NCI-H2196 treated with DMSO at 0.1 percent for 48 hours (cell line): ENCODE data around the gene GPR137C.
"Not testable (repeated sequence)": the region's sequence is repeated elsewhere in the genome, so short reads cannot be mapped to it uniquely, and the experiment has no call there.

Experiments used
- DNase-seq: peaks from one replicate; lab custom pipeline; 2025; ENCODE audit not compliant: unreplicated experiment; lab: John Stamatoyannopoulos, UW

The GPR137C gene

DNA sequence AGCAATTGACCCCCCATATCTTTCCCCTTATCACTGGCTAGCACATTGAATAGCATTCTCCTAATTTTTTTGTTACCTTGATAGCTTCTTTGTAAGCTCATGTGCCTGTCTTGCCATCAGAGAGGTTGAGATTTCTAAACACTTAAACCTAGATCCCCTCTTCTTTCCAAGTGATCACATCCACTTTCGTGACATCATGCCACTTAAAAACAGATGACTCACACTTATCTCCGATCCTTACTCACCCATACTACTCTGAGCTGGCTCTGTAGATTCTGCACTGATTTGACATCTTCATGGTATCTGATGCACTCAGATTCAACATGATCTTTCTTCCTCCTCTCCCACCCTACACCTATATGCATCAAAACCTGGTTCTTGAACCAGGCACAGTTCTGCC is 10.5 kb downstream of the GPR137C start:
- DNase-seq = no peak

DNA sequence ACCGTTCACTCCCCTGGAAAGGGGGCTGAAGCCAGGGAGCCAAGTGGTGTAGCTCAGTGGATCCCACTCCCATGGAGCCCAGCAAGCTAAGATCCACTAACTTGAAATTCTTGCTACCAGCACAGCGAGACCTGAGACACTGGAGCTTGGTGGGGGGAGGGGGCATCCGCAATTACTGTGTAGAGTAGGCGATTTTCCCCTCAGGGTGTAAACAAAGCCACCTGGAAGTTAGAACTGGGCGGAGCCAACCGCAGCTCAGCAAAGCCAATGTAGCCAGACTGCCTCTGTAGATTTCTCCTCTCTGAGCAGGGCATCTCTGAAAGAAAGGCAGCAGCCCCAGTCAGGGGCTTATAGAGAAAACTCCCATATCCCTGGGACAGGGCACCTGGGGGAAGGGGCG is 15.8 kb downstream of the GPR137C start:
- DNase-seq = not testable (repeated sequence)

- DNase-seq = no peak
Observed at GRCh38 chr14:52575858-52576257, 23.2 kb downstream of the GPR137C start.

GRCh38 chr14:52583544-52583943 is 30.9 kb downstream of the GPR137C start:
- no peak for DNase-seq

- DNase-seq = no peak
Observed at GRCh38 chr14:52589646-52590045, 37.0 kb downstream of the GPR137C start.

DNA sequence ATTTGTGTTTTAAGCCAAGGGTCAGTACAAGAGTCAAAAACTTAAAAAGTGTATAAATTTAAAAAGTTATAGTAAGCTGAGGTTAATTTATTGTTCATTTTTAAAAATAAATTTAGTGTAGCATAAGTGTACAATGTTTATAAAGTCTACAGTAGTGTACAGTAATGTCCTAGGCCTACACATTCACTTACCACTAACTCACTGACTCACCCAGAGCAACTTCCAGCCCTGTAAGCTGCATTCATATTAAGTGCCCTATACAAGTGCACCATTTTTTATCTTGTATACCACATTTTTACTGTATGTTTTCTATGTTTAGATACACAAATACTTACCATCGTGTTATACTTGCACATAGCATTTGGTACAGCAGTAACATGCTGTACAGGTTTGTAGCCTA is 37.7 kb downstream of the GPR137C start:
- DNase-seq = no peak

DNA sequence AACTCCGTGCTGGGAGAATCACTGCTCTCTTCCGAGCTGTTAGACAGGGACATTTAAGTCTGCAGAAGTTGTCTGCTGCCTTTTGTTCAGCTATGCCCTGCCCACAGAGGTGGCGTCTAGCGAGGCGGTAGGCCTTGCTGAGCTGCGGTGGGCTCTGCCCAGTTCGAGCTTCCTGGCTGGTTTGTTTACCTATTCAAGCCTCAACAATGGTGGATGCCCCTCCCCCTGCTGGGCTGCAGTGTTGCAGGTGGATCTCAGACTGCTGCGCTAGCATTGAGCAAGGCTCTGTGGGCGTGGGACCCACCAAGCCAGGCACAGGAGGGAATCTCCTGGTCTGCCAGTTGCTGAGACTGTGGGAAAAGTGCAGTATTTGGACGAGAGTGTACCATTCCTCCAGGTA is 43.7 kb downstream of the GPR137C start:
- no peak for DNase-seq

GRCh38 chr14:52596861-52597260 is 44.2 kb downstream of the GPR137C start:
- DNase-seq = no peak

- no peak for DNase-seq
Observed at GRCh38 chr14:52598568-52598967, 45.9 kb downstream of the GPR137C start.

DNA sequence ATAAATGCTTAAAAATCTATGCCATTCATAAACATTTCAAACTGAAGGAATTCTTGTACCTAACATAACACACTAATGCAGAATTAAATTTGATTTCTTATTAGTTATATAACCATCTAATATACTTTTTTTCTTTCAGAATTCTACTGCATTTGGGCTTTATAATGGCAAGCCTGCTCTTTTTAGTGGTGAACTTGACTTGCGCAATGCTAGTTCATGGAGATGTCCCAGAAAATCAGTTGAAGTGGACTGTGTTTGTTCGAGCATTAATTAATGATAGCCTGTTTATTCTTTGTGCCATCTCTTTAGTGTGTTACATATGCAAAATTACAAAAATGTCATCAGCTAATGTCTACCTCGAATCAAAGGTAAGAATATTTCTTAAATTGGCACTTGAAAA is 47.3 kb downstream of the GPR137C start:
- no peak for DNase-seq

GRCh38 chr14:52602131-52602530 is 49.5 kb downstream of the GPR137C start:
- DNase-seq = no peak

DNA sequence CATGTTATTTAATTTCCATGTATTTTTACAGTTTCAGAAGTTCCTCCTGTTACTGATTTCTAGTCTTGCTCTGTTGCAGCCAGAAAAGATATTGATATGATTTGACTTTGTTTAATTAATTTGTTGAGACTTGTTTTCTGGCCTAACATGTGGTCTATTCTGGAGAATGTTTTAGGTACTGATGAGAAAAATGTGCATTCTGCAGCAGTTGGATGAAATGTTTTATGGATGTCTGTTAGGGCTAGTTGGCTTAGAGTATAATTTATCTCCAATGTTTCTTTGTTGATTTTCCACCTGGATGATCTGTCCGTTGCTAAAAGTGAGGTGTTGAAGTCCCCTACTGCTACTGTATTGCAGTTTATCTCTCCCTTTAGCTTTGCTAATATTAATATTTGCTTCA is 54.4 kb downstream of the GPR137C start:
- no peak for DNase-seq

DNA sequence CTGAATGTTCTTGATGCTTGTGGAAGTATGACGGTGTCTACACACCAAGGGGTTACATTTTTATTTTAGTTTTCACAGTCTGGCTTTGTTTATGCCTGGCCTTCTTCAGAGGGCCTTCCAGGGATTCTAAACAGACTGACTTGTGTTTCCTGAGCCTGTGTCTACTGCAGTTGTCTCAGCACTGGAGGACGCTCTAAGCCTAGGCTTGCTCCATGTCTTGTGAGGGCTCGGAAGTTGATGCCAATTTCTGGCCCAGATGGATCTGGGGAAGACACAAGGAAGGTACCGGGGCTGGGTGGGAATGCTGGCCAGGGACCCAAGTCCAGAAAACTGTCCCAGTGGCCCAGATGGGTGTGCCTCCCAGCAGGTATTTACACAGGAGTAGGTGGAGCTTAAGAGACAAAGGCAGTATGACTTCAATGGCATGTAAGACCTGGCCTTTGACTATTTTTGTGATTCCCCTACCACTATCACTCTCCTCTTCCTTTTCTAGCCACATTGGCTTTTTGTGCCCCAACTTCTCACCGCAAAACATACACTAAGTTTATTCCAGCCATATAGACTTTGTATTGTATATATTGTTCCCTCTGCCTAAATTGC is 56.9 kb downstream of the GPR137C start:
- no peak for DNase-seq

GRCh38 chr14:52610187-52610586 is 57.6 kb downstream of the GPR137C start:
- no peak for DNase-seq

GRCh38 chr14:52618602-52619001 is 66.0 kb downstream of the GPR137C start:
- no peak for DNase-seq

DNA sequence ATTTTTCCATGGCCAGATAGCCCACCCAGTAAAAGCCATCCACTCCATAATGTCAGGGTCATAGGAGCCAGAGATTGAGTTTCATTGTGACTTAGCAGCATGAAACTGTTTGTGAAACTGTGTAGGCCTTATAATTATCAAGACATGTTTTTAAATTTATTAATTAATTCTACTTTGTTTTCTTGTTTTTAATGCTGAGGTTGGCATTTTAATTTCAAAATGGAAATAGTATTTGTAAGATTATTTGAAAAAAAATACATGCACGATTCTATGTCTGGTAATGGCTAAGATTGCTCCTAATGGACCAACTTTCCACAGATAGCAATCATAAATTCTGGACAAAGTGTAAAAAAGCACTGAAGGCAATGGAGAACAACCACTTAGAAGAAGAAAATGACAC is 67.1 kb downstream of the GPR137C start:
- DNase-seq = no peak

DNA sequence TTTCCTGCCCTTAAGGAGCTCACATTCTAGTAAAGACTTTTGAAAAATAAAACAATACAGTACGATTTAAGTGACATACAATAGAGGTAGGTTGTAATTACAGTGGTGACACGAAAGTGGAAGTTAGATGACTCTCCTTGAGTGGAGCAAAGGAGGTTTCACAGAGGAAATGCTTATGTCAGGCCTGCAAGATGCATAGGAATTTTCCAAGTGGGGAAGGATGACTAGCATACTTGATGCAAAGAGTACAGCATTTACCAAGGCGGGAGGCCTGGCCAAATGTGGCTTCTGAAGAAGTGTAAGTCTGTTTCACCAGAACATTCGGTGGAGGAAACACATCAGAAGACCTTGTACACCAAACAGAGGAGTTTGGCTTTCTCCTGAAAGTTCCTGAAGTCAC is 87.5 kb downstream of the GPR137C start:
- DNase-seq = no peak

- no peak for DNase-seq
Observed at GRCh38 chr14:52641745-52642144, 89.1 kb downstream of the GPR137C start.

DNA sequence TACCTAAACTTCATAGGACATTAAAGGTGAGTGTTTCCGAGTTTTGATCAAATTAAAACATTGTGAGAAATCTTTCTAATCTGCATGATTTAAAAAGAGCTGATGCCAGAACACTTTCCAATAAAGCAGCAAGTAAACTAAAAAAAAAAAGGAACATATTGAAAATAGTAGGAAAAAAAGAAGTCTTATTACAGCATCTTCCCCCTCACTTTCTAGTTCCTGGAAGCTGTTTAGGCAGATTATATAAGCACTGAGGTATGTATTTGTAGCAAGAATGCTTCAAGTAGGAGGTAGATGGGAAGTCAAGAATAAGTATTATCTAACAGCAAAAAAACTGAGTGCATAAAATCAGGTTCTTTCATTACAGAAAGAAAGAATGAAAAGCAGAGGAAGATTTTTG is 96.9 kb downstream of the GPR137C start:
- no peak for DNase-seq

- DNase-seq = no peak
Observed at GRCh38 chr14:52650774-52651173, 98.1 kb downstream of the GPR137C start.

DNA sequence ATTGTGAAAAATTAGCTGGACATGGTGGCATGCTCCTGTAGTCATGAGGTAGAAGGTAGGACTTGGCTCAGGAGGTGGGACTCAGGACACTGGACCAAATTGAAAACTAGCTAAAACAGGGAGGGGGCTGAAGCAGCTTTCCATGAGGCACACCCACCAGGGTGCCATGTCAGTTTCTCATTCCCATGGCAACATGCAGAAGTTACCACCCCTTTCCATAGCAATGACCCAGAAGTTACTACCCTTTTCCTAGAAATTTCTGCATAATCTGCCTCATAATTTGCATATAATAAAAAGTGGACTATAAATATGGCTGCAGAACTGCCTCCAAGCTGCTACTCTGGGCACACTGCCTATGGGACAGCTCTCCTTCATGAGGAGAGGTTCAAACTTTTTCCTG is 104.3 kb downstream of the GPR137C start:
- DNase-seq = no peak

GRCh38 chr14:52660325-52660724 is 107.7 kb downstream of the GPR137C start:
- no peak for DNase-seq

GRCh38 chr14:52660832-52661231 is 108.2 kb downstream of the GPR137C start:
- no peak for DNase-seq

DNA sequence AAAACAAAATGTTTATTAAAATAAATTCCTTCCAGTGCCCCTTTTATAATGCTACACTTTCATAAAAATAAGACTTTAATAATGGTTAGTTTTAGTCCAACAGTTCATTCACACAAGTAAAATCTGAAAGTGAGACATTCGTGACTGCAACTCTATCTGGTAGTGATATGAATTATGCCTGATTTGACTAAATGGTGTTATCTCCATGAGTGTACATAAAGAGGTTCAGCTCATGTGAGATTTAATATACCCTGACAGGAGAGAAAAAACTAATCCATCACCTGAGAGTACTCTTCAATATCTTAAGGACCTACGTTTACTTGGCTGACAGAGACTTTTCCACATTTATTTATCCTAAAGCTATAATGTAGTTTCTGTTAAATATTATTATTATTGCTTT is 108.7 kb downstream of the GPR137C start:
- DNase-seq = no peak
